HG02870 (cell line): ENCODE data around the gene ALPP.
"Not testable (repeated sequence)": the region's sequence is repeated elsewhere in the genome, so short reads cannot be mapped to it uniquely, and the experiment has no call there.

Source experiments
- ATAC-seq: cut with Tn5 transposase; IDR thresholded peaks from one replicate; pipeline ENCODE4 v1.9.1; 2021; ENCODE audit warnings: mild to moderate bottlenecking, moderate library complexity; ENCODE audit not compliant: unreplicated experiment

ALPP gene

GRCh38 chr2:232363064-232363783 lies 15.3 kb upstream of the ALPP start:
- not testable (repeated sequence) for ATAC-seq

DNA sequence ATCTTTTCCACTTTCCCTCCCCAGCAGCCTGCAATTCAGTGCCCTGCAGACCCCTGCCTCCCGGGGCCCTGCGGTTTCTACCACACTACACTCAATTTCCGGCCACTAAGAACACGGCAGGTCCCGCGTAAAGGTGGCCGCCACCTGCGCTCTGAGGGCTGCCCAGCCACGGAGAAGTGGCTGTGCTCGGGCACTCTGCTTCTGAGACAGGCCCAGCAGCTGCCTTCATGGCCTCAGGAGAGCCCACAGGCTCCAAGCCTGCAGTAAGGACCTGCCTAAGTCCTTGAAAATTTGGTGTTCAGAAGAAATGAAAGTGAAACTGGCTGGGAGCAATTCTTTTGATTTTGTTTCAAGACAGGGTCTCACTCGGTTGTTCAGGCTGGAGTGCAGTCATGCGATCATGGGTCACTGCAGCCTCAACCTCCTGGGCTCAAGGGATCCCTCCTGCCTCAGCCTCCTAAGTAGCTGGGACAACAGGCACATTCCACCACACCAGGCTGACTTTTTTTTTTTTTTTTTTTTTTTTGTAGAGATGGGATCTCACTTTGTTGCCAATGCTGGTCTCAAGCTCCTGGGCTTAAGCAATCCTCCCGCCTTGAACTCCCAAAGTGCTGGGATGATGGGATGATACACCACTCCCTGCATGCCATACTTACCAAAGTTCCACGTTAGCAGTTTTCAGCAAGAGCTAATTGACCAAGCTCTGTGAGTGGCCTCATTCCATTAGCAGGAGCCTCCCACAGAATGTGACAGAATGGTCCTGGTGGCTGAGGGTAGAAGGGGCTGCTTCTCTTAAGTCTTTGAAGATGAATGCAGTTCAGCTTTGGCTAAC lies 14.6 kb upstream of the ALPP start:
- no peak for ATAC-seq

DNA sequence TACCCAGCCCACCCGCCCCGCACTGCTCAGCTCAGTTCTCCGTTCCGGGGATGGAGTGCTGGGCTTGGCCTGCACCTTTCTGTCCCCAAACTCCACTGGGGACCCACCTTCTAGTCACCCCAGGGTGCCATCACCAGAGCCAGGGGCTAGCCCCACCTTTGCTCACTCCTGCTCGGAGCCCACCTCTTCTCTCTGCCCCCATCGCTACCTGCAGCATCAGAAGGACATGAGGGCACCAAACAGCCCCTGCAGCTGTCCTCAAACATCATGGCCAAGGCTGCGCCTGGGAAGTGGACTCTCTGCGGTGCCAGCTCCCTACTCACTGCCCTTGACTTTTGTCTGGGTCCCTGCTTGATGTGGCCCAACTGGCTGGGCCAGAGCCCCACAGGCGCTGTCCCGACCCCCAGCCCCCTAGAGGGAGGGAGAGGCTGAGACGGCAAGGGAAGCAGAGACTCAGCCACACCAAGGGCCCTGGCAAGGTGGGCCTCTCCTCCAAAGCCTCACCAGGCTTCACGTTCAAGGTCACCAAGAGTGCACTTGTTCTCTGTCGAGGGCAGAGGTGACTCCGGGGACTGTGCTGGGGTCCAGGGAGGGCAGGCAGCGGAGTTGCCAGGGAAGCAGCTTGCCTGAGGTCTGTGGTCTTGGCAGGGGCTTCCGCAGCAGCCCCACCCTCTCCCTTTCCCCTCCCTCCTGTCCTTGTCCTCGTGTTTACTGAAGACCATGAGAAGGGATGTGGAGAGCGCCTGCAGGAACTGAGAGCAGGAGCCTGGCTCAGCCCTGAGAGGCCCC lies 13.6 kb upstream of the ALPP start:
- ATAC-seq, result not testable (repeated sequence)

GRCh38 chr2:232365621-232366321 lies 12.8 kb upstream of the ALPP start:
- no peak for ATAC-seq

- ATAC-seq, result not testable (repeated sequence)
Measured at GRCh38 chr2:232366461-232366860, 12.1 kb upstream of the ALPP start.

DNA sequence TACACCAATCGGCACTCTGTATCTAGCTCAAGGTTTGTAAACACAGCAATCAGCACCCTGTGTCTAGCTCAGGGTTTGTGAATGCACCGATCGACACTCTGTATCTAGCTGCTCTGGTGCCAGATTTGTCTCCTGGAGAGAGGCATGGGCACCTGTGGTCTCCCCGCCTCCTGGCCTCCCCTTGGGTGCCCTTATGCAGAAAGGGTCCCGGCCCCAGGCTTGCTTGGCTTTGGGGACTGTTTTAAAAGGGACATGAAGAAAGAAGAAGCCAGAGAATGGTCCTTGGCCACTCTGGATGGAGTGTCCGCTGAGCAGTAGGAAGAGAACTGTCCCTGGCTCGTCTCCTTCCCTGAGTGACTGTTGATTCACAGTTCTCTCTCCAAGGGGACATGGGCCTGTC lies 11.5 kb upstream of the ALPP start:
- no peak for ATAC-seq

GRCh38 chr2:232367591-232368233 lies 10.8 kb upstream of the ALPP start:
- ATAC-seq, result no peak

DNA sequence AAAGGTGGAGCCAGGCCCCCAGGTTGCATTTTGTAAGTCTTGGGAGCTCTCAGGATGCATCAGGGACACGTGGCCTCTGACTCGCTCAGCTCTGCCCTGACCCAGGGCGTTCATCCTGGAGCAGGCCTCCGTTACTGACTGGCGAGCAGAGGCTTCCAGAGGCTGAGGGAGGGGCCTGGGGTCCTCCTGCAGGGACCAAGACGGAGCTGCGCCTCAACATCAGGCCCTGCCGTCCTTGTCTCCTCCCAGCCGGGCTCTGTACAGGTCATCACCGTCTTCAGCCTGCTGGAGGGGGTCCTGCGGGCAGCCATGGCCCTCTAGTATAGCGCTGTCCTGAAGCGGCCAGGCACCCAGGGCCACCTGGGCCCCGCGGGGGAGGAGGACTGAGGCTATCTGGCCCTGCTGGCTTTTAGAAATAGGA lies 10.2 kb upstream of the ALPP start:
- ATAC-seq, result no peak

DNA sequence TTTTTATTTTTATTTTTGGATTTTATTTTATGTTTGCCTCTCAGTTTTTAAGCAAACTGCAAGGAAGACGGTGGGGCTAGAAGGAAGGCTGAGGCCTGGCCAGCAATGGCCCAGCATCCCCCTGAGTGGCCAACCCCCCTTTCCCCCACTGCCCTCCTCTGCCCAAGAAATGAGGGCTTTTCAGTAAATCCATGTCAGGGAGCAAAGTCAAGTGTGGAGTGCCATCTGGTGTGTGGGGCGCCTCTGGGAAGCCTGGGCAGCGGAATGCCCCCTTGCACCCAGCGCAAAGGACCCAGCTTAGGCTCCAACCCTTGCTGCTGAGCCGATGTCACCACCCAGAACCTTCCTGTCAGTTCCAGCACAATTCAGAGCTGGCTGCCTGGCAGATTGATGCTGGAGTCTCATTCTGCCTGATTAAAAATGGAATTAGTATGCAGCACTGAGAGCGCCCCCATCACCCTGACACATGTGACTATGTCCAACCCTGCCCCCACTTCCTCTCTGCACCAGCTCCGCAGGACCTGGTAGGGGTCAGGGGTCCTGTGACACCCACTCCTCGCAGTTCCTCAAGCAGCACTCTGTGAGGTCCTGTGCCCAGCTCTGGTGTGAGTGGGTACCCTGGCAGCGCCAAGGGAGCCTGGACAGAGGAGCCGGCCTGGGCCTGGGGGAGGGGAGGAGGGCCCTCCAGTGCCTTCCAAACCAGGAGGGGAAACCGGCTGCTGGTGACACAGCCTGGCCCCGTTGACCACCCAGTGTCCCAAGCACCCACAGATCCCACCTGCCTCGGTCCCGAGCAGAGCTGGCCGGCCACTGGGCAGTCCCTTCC lies 9.2 kb upstream of the ALPP start:
- ATAC-seq, result no peak

DNA sequence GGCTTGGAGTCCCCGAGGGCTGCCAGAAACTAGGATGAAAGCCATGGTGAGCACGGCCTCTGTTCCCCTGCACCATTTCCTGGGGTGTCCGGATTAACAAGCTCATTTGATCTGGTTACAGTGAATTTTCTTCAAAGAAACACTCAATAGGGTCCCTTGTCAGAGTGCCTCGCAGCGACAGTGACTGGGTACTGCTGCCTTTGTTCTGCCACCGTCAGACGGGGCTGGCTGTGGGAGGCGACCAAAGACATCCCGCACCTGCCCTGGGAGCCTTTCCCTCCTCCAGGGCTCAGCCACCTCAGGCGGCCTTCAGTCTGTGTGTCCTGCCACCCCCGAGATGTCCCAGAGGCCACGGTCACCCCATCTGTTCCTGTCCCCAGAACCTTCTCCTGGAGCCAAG lies 8.5 kb upstream of the ALPP start:
- not testable (repeated sequence) for ATAC-seq

DNA sequence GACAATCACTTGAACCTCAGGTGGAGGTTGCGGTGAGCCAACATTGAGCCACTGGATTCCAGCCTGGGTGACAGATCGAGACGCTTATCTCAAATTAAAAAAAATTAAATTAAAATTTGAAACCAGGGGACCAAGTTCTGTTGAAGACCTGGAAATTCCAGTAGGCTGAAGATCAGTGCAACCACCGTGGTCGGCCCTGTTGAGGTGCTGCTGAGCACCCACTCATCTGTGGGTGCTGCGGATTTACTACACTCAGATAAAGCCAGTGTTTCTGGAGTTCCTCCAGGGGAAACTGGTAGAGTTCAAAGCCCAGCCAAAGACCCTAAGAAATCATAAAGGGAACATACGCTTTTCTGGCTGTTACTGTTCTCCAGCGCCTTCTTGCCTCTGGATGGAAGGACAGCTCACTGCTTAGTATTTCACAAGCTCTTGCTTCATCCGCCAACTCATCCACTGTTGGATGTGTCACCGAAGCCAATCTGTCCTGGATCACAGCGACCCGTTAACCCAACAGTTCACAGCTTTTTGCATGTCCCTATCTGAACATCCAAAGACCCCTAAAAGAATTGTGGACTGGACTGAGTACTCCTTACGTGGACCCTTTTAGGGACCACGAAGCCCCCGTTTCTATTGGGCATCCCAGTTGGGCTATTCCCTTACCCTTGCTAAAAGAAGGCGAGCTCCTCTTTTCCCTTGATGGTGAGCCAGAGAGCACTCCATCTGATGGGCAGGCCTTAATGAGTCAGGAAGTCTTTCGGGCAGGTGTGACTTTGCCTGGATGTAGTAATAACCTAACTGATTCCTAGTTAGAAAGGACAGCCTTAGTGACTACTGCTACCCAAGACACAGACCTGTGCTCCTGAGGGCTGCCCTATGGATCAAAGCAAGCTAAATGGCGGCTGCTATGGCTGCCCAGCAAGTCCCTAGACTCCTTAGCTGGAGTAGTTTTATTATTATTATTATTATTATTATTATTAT lies 6.0 kb upstream of the ALPP start:
- ATAC-seq, result no peak

DNA sequence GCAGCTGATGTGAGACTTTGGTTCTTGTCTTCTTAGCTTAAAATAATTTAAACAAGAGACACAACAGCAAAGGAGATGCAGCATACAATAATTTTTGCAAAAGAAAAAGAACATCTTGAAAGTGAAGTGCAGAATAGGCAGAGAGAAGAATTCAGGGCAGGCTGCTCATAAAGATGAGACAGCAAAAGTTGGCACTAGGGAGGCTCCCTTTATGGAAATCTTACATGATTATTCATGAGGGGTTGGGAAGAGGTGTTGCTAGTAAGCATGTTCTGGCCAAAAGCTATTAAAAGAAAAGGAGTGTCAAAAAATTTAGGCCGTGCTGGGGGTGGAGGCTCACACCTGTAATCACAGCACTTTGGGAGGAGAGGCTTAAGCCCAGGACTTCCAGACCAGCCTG lies 4.2 kb upstream of the ALPP start:
- no peak for ATAC-seq

GRCh38 chr2:232375164-232375563 lies 3.4 kb upstream of the ALPP start:
- ATAC-seq, result no peak

- no peak for ATAC-seq
Measured at GRCh38 chr2:232376260-232376659, 2.3 kb upstream of the ALPP start.

- ATAC-seq, result no peak
Measured at GRCh38 chr2:232376713-232377112, 1.8 kb upstream of the ALPP start.

DNA sequence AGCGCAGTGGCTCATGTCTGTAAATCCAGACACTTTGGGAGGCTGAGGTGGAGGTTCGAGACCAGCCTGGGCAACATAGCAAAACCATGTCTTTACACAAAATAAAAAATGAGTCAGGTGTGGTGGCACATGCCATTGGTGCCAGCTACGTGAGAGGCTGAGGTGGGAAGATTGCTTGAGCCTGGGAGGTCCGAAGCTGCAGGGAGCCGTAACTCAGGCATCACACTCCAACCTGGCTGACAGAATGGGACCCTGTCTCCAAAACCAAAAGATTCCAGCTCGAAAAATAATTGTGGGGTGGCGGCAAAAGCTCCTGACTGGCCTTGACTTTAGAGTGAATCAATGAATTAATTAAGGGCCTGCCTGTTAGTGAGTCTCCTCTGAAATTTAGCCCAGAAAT lies 1.2 kb upstream of the ALPP start:
- ATAC-seq, result no peak

- no peak for ATAC-seq
Measured at GRCh38 chr2:232377841-232378734, 463 bp upstream of the ALPP start.
